Psoas muscle (tissue), 8 donors: Measurements from ENCODE around the gene HPSE2. TPM values are rescaled to one million over a fixed set of nuclear protein-coding genes. Genes with fewer than 3 reads are reported as not detected.

Experiments used
- ATAC-seq, 4 donors: fragments of 200-7000 bp; cut with Tn5 transposase; one replicate each; pipeline ENCODE4 v1.9.1; 2020; ENCODE audit warnings: moderate library complexity in 3 of 4, mild to moderate bottlenecking in 2 of 4
- DNase-seq, 2 donors: peaks; one replicate each; pipeline ENCODE4 v3.0.0-alpha.2; 2020
- H3K27ac ChIP-seq: fragments of 200-600 bp; one replicate; pipeline ENCODE4 v1.8.0; 2022
- H3K27me3 ChIP-seq, 3 donors: fragments of 200-600 bp in 1 of 3; one replicate each; pipeline versions ENCODE4 v1.6.1 to v1.8.0; 2013 to 2022; ENCODE audit warnings: low read length in 2 of 3, mild to moderate bottlenecking in 2 of 3, moderate library complexity in 1 of 3; ENCODE audit not compliant: insufficient read depth in 3 of 3
- H3K36me3 ChIP-seq, 2 donors: fragments of 200-600 bp in 1 of 2; one replicate each; pipeline versions ENCODE4 v1.6.1 to v1.8.0; 2013 to 2022; ENCODE audit warnings: low read depth in 1 of 2, mild to moderate bottlenecking in 1 of 2, moderate library complexity in 1 of 2; ENCODE audit not compliant: insufficient read depth in 1 of 2
- H3K4me1 ChIP-seq: fragments of 200-600 bp; one replicate; pipeline ENCODE4 v1.8.0; 2022
- H3K4me3 ChIP-seq: fragments of 200-600 bp; one replicate; pipeline ENCODE4 v1.8.0; 2022; ENCODE audit warnings: mild to moderate bottlenecking
- H3K9me3 ChIP-seq: fragments of 200-600 bp; one replicate; pipeline ENCODE4 v1.8.0; 2022
- CTCF ChIP-seq: fragments of 200-600 bp; IDR thresholded peaks from one replicate; pipeline ENCODE4 v1.8.0; 2022; ENCODE audit warnings: antibody characterized with exemption
- WGBS, 3 donors: extraction: QIAGEN DNeasy Blood & Tissue Kit; methylation state at CpG; one replicate each; pipeline versions ENCODE4 v1.1.6 to v1.1.7; 2013; 5-methylcytosine and 5-hydroxymethylcytosine counted together
- intact Hi-C, 2 donors: fragments of 100-400 bp; cut with DNase I; formaldehyde crosslinking; loops; one replicate each; pipeline versions ENCODE4 v1.11.0 to v1.14.2; 2022
- polyA plus RNA-seq, 3 donors: library from polyadenylated mRNA; stranded (reverse); fragments of 200-250 nt; gene quantifications; one replicate each; pipeline ENCODE4 v1.2.3, GENCODE V29; 2013
- total RNA-seq, 4 donors: library from RNA; stranded (reverse); fragmentation: NEBNext Ultra II Directional in 2 of 4; extraction: Animal tissue kit (Norgen Biotek cat#: 25700) in 2 of 4; gene quantifications; one replicate each; pipeline versions ENCODE4 v1.2.1 to v1.2.4, GENCODE V29; 2021 to 2023
- donor health status: healthy with polysubstance abuse.
- donor health status: DM: no; HTN: no; CAD: no; lungs with moderate emphysema.
- donor health status: Bipolar disorder and iron deficiency.
- donor health status: healthy.
- donor health status: DM: yes; HTN: yes; CAD: no.
- donor health status: DM: no; HTN: no; CAD: no.
- donor health status: DM: no; HTN: no; CAD: no.
- donor health status: DM: yes; HTN: yes; CAD: no.

The HPSE2 gene
- total and polyA plus RNA-seq, 7 donors, result 0.01 to 0.17 (median 0.03) TPM; not detected in 4

DNA sequence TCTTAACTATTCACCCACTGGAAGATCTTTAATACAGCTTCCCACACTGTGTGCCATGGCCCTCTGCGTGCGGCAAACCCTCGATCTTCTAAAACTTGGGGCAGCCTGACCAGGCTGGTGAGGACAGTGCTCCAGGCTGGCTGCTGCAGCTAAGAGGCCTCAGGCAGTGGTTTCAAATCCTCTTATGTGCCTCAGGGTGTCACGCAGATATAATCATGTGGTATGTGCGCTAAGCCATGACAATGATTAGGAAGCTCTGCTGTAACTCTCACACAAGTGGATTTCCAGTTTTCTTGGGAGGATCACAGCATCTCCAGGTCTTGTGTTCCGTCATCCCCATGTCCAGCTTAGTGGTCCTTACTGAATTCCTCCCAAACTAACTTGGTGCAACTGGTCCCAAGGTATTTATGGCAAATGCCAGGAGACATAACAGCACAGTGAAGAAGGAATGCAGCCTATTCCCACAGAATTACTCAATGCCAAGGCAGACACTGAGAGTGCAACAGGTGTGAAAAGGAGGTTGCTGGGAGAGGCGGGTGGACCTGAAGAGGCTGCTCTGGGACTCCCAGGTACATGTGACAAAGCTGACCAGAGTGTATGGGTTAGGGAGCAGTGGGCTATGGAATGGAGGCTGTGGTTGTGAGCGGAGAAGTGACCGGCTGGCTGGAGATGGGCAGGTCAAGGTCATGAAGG, 791.2 kb downstream of the HPSE2 start:
- no peak overlapping the region for H3K4me3 ChIP-seq
- H3K27ac ChIP-seq, result no peak overlapping the region
- WGBS, 3 donors, result 85 to 92% (median 88%) methylated on average over 9 of the region's 9 CpGs
- TF ChIP-seq CTCF, result no peak
- H3K27me3 ChIP-seq, result no peaks in the 10 kb centered on the region
- H3K36me3 ChIP-seq, result peaks cover 5 to 51% of the 10 kb centered on the region in 2 donors
- H3K4me1 ChIP-seq, result no peaks in the 10 kb centered on the region
- DNase-seq (no peak), ATAC-seq (no peak)
- intact Hi-C loops, result no loop called here
- H3K9me3 ChIP-seq, result no peaks in the 10 kb centered on the region

- Histone ChIP-seq H3K4me1 (no peaks in the 10 kb centered on the region), H3K27me3 (no peaks in the 10 kb centered on the region), H3K27ac (no peak overlapping the region), H3K36me3 (peaks cover 0 to 59% of the 10 kb centered on the region in 2 donors), H3K4me3 (no peak overlapping the region), H3K9me3 (no peaks in the 10 kb centered on the region)
- 89 to 94% (median 93%) methylated on average over 4 of the region's 4 CpGs for WGBS, 3 donors
- intact Hi-C loops, result no loop called here
- no peak for DNase-seq
- no peak for TF ChIP-seq CTCF
- ATAC-seq, result no peak
These were observed 796.9 kb downstream of the HPSE2 start for GRCh38 chr10:98438715-98439114.

DNA sequence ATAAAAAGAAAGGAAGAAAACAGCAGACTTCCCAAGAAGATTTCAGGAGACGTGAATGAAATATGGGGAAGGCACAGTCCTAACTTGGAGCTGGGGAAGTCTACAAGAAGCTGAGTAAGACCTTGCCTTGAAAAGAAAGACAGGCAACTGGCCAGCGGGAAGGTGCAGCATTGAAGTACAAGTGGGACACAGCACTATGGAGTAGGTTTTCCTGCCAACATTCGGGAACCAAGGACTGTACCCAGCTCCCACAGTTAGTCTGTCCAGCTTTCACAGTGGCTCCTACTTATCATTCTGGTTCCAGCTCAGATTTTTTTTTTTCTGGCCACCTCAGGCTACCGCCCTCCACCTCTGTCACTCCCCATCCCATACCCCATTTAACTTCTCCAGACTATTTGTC, 798.9 kb downstream of the HPSE2 start:
- WGBS, 3 donors, result 85 to 98% (median 92%) methylated on average over 4 of the region's 4 CpGs
- Histone ChIP-seq H3K27ac (no peak overlapping the region), H3K4me3 (no peak overlapping the region), H3K36me3 (peaks cover 0 to 59% of the 10 kb centered on the region in 2 donors), H3K27me3 (no peaks in the 10 kb centered on the region), H3K4me1 (no peaks in the 10 kb centered on the region), H3K9me3 (peaks cover 4% of the 10 kb centered on the region)
- DNase-seq, result no peak
- TF ChIP-seq CTCF, result no peak
- intact Hi-C loops, result no loop called here
- no peak for ATAC-seq

DNA sequence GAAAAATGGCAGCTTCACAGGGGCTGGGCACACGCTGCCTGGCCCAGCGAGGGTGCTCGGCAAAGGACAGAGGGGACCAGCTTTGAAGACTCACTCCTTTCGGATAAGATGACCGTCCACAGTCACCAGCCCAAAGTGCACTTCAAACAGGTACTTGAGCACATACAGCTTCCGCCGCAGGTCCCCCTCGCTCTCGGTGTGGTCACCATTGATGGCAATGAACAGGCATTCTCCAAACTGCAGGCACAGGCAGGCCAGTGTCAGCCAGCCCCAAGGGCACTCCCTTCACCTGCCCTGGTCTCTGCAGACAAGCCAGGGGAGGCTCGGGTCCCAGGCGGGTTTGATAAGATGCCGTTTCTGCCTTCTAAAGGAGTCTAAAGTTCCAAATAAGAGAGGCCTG, 800.5 kb downstream of the HPSE2 start:
- DNase-seq, result no peak
- Histone ChIP-seq H3K9me3 (peaks cover 4% of the 10 kb centered on the region), H3K4me3 (no peak overlapping the region), H3K36me3 (peaks cover 0 to 66% of the 10 kb centered on the region in 2 donors), H3K27me3 (no peaks in the 10 kb centered on the region), H3K4me1 (no peaks in the 10 kb centered on the region), H3K27ac (no peak overlapping the region)
- no peak for ATAC-seq
- no peak for TF ChIP-seq CTCF
- intact Hi-C loops, result no loop called here
- WGBS, 3 donors, result 97 to 99% (median 98%) methylated on average over 12 of the region's 12 CpGs
